ENCODE data around the gene SLC25A42. TPM values are rescaled to one million over a fixed set of nuclear protein-coding genes. Genes with fewer than 3 reads are reported as not detected.
"Not testable (repeated sequence)": the region's sequence is repeated elsewhere in the genome, so short reads cannot be mapped to it uniquely, and the experiment has no call there.

The SLC25A42 gene
- total RNA-seq, 1 donor, result 9.1 TPM

- peak; percentile 34 for DNase-seq (ENCODE audit: low read depth)
- H3K4me3 ChIP-seq (ENCODE audit: low read depth, low read length), result no peak overlapping the region
- no peak for TF ChIP-seq CTCF (IDR thresholded peaks at IDR 0.05; ENCODE audit: insufficient read depth, low read depth, low read length)
Observed at GRCh38 chr19:19140476-19140875, 76.7 kb downstream of the SLC25A42 start.

GRCh38 chr19:19142347-19142746, 78.6 kb downstream of the SLC25A42 start:
- no peak for TF ChIP-seq CTCF (IDR thresholded peaks at IDR 0.05; ENCODE audit: insufficient read depth, low read depth, low read length)
- no peak overlapping the region for H3K4me3 ChIP-seq (ENCODE audit: low read depth, low read length)
- no peak for DNase-seq (ENCODE audit: low read depth)

GRCh38 chr19:19145281-19145680, 81.5 kb downstream of the SLC25A42 start:
- no peak overlapping the region for H3K4me3 ChIP-seq (ENCODE audit: low read depth, low read length)
- DNase-seq (ENCODE audit: low read depth), result no peak
- TF ChIP-seq CTCF (IDR thresholded peaks at IDR 0.05; ENCODE audit: insufficient read depth, low read depth, low read length), result no peak

GRCh38 chr19:19145684-19146608, 82.2 kb downstream of the SLC25A42 start:
- peak; percentile 59 for DNase-seq (ENCODE audit: low read depth)
- no peak overlapping the region for H3K4me3 ChIP-seq (ENCODE audit: low read depth, low read length)
- TF ChIP-seq CTCF (IDR thresholded peaks at IDR 0.05; ENCODE audit: insufficient read depth, low read depth, low read length), result peak; percentile 93

- no peak for DNase-seq (ENCODE audit: low read depth)
- no peak for TF ChIP-seq CTCF (IDR thresholded peaks at IDR 0.05; ENCODE audit: insufficient read depth, low read depth, low read length)
Observed at GRCh38 chr19:19146865-19147264, 83.1 kb downstream of the SLC25A42 start.

GRCh38 chr19:19147344-19147743, 83.5 kb downstream of the SLC25A42 start:
- no peak for DNase-seq (ENCODE audit: low read depth)
- no peak for TF ChIP-seq CTCF (IDR thresholded peaks at IDR 0.05; ENCODE audit: insufficient read depth, low read depth, low read length)
- no peak overlapping the region for H3K4me3 ChIP-seq (ENCODE audit: low read depth, low read length)

More at GRCh38 chr19:19146865-19147264, 83.1 kb downstream of the SLC25A42 start:
- no peak overlapping the region for H3K4me3 ChIP-seq (ENCODE audit: low read depth, low read length)

GRCh38 chr19:19148504-19148903, 84.7 kb downstream of the SLC25A42 start:
- DNase-seq (ENCODE audit: low read depth), result not testable (repeated sequence)

More at GRCh38 chr19:19148504-19148903, 84.7 kb downstream of the SLC25A42 start:
- H3K4me3 ChIP-seq (ENCODE audit: low read depth, low read length), result not testable (repeated sequence)
